ENCODE results near the gene PTPRJ. TPM values are rescaled to one million over a fixed set of nuclear protein-coding genes. Genes with fewer than 3 reads are reported as not detected.

PTPRJ gene
- polyA plus RNA-seq, 3 donors, result 10.0 to 36.4 (median 14.6) TPM

- Histone ChIP-seq H3K79me2 (ENCODE audit: insufficient read depth, low read length) (peaks cover 97% of the 10 kb centered on the region), H3K27ac (ENCODE audit: low read depth in 1 of 2, low read length in 2 of 2) (no peak overlapping the region), H3K9me3 (replicated peaks in 1 of 2; ENCODE audit: control insufficient read depth in 1 of 2, insufficient read depth in 1 of 2, low read length in 2 of 2) (no peaks in the 10 kb centered on the region), H3K27me3 (ENCODE audit: control insufficient read depth in 2 of 2, insufficient read depth in 2 of 2, low read length in 2 of 2) (no peaks in the 10 kb centered on the region), H3K9ac (ENCODE audit: insufficient read depth, low read length, poor library complexity, severe bottlenecking) (no peak overlapping the region), H2AFZ (ENCODE audit: insufficient read depth, low read depth, low read length, poor library complexity, severe bottlenecking) (no peak overlapping the region), H3K4me1 (ENCODE audit: control insufficient read depth in 1 of 2, insufficient read depth in 2 of 2, low read length in 2 of 2) (peaks cover 10 to 20% of the 10 kb centered on the region in 2 donors), H3K36me3 (replicated peaks in 1 of 2; ENCODE audit: control insufficient read depth in 1 of 2, insufficient read depth in 2 of 2, low read length in 2 of 2) (peaks cover 0 to 2% of the 10 kb centered on the region in 2 donors), H4K20me1 (ENCODE audit: insufficient read depth, low read length) (peaks cover 100% of the 10 kb centered on the region), H3K4me2 (replicated peaks; ENCODE audit: extremely low read depth, low read length, poor library complexity, severe bottlenecking) (no peak overlapping the region), H3K4me3 (replicated peaks in 1 of 3; ENCODE audit: low read depth in 2 of 3, low read length in 3 of 3) (no peak overlapping the region)
- peaks cover 48% of the 10 kb centered on the region for H3K4me1 Mint-ChIP-seq
- H3K27ac Mint-ChIP-seq, result peak overlapping the region in 2 of 7 donors; percentile 20 to 51
- H3K9me3 Mint-ChIP-seq, result no peaks in the 10 kb centered on the region
- DNase-seq, result no peak
- no peak overlapping the region for H3K4me3 Mint-ChIP-seq
- H3K27me3 Mint-ChIP-seq (ENCODE audit: low read depth in 3 of 3), result no peaks in the 10 kb centered on the region
- peaks cover 16 to 20% of the 10 kb centered on the region in 2 donors for H3K36me3 Mint-ChIP-seq
- no peak for TF ChIP-seq CTCF (IDR thresholded peaks at IDR 0.05)
- 99% methylated on average over 6 of the region's 6 CpGs for WGBS (ENCODE audit: insufficient coverage)
- intact Hi-C loops (cut with micrococcal nuclease), result no loop called here
These were observed 116.5 kb downstream of the PTPRJ start for GRCh38 chr11:48096588-48097525.

- Histone ChIP-seq H3K27ac (ENCODE audit: low read depth in 1 of 2, low read length in 2 of 2) (no peak overlapping the region), H3K4me2 (replicated peaks; ENCODE audit: extremely low read depth, low read length, poor library complexity, severe bottlenecking) (no peak overlapping the region), H3K4me3 (replicated peaks in 1 of 3; ENCODE audit: low read depth in 2 of 3, low read length in 3 of 3) (no peak overlapping the region), H3K4me1 (ENCODE audit: control insufficient read depth in 1 of 2, insufficient read depth in 2 of 2, low read length in 2 of 2) (peaks cover 10 to 20% of the 10 kb centered on the region in 2 donors), H3K9me3 (replicated peaks in 1 of 2; ENCODE audit: control insufficient read depth in 1 of 2, insufficient read depth in 1 of 2, low read length in 2 of 2) (no peaks in the 10 kb centered on the region), H3K79me2 (ENCODE audit: insufficient read depth, low read length) (peaks cover 97% of the 10 kb centered on the region), H3K27me3 (ENCODE audit: control insufficient read depth in 2 of 2, insufficient read depth in 2 of 2, low read length in 2 of 2) (no peaks in the 10 kb centered on the region), H3K9ac (ENCODE audit: insufficient read depth, low read length, poor library complexity, severe bottlenecking) (no peak overlapping the region), H3K36me3 (replicated peaks in 1 of 2; ENCODE audit: control insufficient read depth in 1 of 2, insufficient read depth in 2 of 2, low read length in 2 of 2) (peaks cover 0 to 2% of the 10 kb centered on the region in 2 donors), H4K20me1 (ENCODE audit: insufficient read depth, low read length) (peaks cover 100% of the 10 kb centered on the region), H2AFZ (ENCODE audit: insufficient read depth, low read depth, low read length, poor library complexity, severe bottlenecking) (no peak overlapping the region)
- Mint-ChIP-seq H3K36me3 (peaks cover 16 to 19% of the 10 kb centered on the region in 2 donors), H3K27me3 (ENCODE audit: low read depth in 3 of 3) (no peaks in the 10 kb centered on the region), H3K4me3 (no peak overlapping the region), H3K9me3 (no peaks in the 10 kb centered on the region), H3K4me1 (peaks cover 48% of the 10 kb centered on the region), H3K27ac (peak overlapping the region in 1 of 7 donors; percentile 76)
- intact Hi-C loops (cut with micrococcal nuclease), result no loop called here
- TF ChIP-seq CTCF (IDR thresholded peaks at IDR 0.05), result no peak
- DNase-seq, result no peak
- 90% methylated on average over 5 of the region's 6 CpGs for WGBS (ENCODE audit: insufficient coverage)
These were observed 117.7 kb downstream of the PTPRJ start for GRCh38 chr11:48098024-48098423.
